ENCODE results near the gene NME7.
"Not testable (repeated sequence)": the region's sequence is repeated elsewhere in the genome, so short reads cannot be mapped to it uniquely, and the experiment has no call there.

NME7 gene

DNA sequence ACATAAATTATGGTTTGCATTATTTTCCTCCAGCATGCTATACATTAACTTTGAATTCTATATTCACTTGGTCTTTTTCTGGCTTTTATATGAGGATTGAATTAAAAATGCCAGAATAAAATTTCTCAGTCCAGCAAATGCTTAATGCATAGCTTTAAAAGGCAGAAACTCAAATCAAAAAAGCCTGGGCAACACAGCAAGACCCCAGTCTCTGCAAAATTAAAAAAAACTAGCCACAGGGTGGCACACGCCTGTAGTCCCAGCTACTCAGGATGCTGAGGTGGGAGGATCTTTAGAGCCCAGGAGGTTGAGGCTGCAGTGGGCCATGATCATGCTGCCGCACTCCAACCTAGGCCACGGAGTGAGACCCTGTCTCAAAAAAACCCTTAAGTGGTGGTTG is 241.3 kb downstream of the NME7 start:
- no peak overlapping the region for H3K4me3 ChIP-seq (ENCODE audit: low read depth, low read length)
- TF ChIP-seq, protein P1, sequence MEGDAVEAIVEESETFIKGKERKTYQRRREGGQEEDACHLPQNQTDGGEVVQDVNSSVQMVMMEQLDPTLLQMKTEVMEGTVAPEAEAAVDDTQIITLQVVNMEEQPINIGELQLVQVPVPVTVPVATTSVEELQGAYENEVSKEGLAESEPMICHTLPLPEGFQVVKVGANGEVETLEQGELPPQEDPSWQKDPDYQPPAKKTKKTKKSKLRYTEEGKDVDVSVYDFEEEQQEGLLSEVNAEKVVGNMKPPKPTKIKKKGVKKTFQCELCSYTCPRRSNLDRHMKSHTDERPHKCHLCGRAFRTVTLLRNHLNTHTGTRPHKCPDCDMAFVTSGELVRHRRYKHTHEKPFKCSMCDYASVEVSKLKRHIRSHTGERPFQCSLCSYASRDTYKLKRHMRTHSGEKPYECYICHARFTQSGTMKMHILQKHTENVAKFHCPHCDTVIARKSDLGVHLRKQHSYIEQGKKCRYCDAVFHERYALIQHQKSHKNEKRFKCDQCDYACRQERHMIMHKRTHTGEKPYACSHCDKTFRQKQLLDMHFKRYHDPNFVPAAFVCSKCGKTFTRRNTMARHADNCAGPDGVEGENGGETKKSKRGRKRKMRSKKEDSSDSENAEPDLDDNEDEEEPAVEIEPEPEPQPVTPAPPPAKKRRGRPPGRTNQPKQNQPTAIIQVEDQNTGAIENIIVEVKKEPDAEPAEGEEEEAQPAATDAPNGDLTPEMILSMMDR (IDR thresholded peaks at IDR 0.05; ENCODE audit: low read depth, low read length): no peak

GRCh38 chr1:169125597-169125996 is 242.0 kb downstream of the NME7 start:
- H3K4me3 ChIP-seq (ENCODE audit: low read depth, low read length): not testable (repeated sequence)

DNA sequence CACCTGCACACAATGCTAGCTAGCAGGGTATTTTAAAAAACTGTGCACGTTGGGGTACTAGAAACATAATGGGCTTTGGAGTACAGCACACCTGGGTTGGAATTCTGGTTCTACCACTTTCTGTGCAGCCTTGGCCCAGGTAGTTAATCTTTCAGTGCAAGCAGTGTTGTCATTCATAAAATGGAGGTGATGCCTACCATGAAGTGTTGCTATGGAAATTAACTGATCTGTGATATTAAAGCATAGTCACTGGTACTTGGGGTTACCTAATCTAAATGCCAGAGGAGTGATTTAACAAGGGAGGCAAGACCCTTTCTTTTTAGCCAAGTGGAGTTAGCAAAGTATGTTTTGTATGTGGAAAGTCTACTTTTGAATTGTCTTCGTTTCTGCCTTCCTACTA is 243.1 kb downstream of the NME7 start:
- TF ChIP-seq, protein P1 (IDR thresholded peaks at IDR 0.05; ENCODE audit: low read depth, low read length): no peak
- no peak overlapping the region for H3K4me3 ChIP-seq (ENCODE audit: low read depth, low read length)

DNA sequence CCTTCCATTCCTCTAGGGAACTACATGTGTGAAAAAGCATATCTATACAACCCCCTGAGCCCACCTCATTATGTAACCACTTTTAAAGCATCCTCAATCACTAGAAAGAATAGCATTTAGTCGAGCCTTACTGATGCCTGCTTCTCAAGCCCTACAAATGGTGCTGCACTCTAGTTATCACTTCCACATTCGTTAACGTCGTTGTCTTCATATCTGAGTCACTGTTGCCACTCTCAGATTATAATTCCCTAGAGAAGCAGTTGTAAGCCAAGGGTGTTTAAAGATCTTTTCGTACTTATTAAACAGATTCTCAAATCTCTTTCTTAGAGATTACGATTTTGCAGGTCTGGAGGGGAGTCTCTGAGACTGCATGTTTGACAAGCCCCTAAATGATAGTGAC is 244.6 kb downstream of the NME7 start:
- TF ChIP-seq, protein P1 (IDR thresholded peaks at IDR 0.05; ENCODE audit: low read depth, low read length): no peak
- no peak overlapping the region for H3K4me3 ChIP-seq (ENCODE audit: low read depth, low read length)

GRCh38 chr1:169121146-169121923 is 246.3 kb downstream of the NME7 start:
- TF ChIP-seq, protein P1 (IDR thresholded peaks at IDR 0.05; ENCODE audit: low read depth, low read length): no peak
- no peak overlapping the region for H3K4me3 ChIP-seq (ENCODE audit: low read depth, low read length)

- TF ChIP-seq, protein P1 (IDR thresholded peaks at IDR 0.05; ENCODE audit: low read depth, low read length): no peak
Measured at GRCh38 chr1:169120066-169120465, 247.5 kb downstream of the NME7 start.

DNA sequence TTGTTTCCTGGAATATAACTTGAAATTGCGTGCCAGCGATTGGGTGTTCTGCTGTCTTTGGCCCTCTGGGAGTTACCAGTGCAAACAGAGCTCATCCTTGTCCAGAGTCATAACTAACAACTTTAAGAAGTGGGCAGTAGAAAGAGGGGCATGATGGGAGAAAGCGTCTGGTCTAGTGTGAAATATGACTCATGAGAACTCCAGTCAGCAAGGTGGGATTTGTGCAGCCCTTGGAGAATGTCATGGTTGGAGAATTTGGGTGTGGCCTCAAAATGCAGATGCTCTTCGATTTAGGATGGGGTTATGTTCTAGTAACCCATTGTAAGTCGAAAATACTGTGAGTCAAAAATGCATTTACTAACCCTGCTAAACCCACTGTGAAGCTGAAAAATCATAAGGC is 248.2 kb downstream of the NME7 start:
- TF ChIP-seq, protein P1 (IDR thresholded peaks at IDR 0.05; ENCODE audit: low read depth, low read length): no peak
- no peak overlapping the region for H3K4me3 ChIP-seq (ENCODE audit: low read depth, low read length)

More at GRCh38 chr1:169120066-169120465, 247.5 kb downstream of the NME7 start:
- H3K4me3 ChIP-seq (ENCODE audit: low read depth, low read length): no peak overlapping the region

GRCh38 chr1:169118227-169118626 is 249.4 kb downstream of the NME7 start:
- TF ChIP-seq, protein P1 (IDR thresholded peaks at IDR 0.05; ENCODE audit: low read depth, low read length): no peak
- no peak overlapping the region for H3K4me3 ChIP-seq (ENCODE audit: low read depth, low read length)
